ENCODE data around the gene DMBX1. TPM values are rescaled to one million over a fixed set of nuclear protein-coding genes. Genes with fewer than 3 reads are reported as not detected.
A peak's percentile ranks its signal among the peaks of the same experiment; 100 is the strongest.

DMBX1 gene
- total RNA-seq, 1 experiment from 2014 or later: not detected

- DNase-seq (ENCODE audit: low read depth): no peak
These were observed 30.3 kb upstream of the DMBX1 start for GRCh38 chr1:46459315-46459714.

- no peak for DNase-seq (ENCODE audit: low read depth)
These were observed 28.4 kb upstream of the DMBX1 start for GRCh38 chr1:46461017-46461808.

- DNase-seq (ENCODE audit: low read depth): no peak
These were observed 27.7 kb upstream of the DMBX1 start for GRCh38 chr1:46461809-46462448.

- DNase-seq (ENCODE audit: low read depth): no peak
These were observed 25.6 kb upstream of the DMBX1 start for GRCh38 chr1:46464013-46464548.

GRCh38 chr1:46464915-46465314, 24.7 kb upstream of the DMBX1 start:
- no peak for DNase-seq (ENCODE audit: low read depth)

GRCh38 chr1:46465981-46466476, 23.6 kb upstream of the DMBX1 start:
- no peak for DNase-seq (ENCODE audit: low read depth)

GRCh38 chr1:46466477-46467182, 23.0 kb upstream of the DMBX1 start:
- no peak for DNase-seq (ENCODE audit: low read depth)

GRCh38 chr1:46467183-46467504, 22.5 kb upstream of the DMBX1 start:
- no peak for DNase-seq (ENCODE audit: low read depth)

- no peak for DNase-seq (ENCODE audit: low read depth)
These were observed 19.8 kb upstream of the DMBX1 start for GRCh38 chr1:46469881-46470280.

GRCh38 chr1:46471848-46472492, 17.7 kb upstream of the DMBX1 start:
- DNase-seq (ENCODE audit: low read depth): no peak

- no peak for DNase-seq (ENCODE audit: low read depth)
These were observed 17.0 kb upstream of the DMBX1 start for GRCh38 chr1:46472498-46473181.

GRCh38 chr1:46473991-46474390, 15.6 kb upstream of the DMBX1 start:
- DNase-seq (ENCODE audit: low read depth): no peak

- no peak for DNase-seq (ENCODE audit: low read depth)
These were observed 15.1 kb upstream of the DMBX1 start for GRCh38 chr1:46474570-46474969.

- DNase-seq (ENCODE audit: low read depth): no peak
These were observed 13.0 kb upstream of the DMBX1 start for GRCh38 chr1:46476673-46477072.

GRCh38 chr1:46477153-46477929, 12.3 kb upstream of the DMBX1 start:
- peak; percentile 41 for DNase-seq (ENCODE audit: low read depth)

- no peak for DNase-seq (ENCODE audit: low read depth)
These were observed 10.7 kb upstream of the DMBX1 start for GRCh38 chr1:46478721-46479485.

- no peak for DNase-seq (ENCODE audit: low read depth)
These were observed 9.8 kb upstream of the DMBX1 start for GRCh38 chr1:46479744-46480350.

- no peak for DNase-seq (ENCODE audit: low read depth)
These were observed 8.5 kb upstream of the DMBX1 start for GRCh38 chr1:46480959-46481646.

GRCh38 chr1:46481961-46482360, 7.7 kb upstream of the DMBX1 start:
- DNase-seq (ENCODE audit: low read depth): no peak
